Stimulated activated CD4-positive, alpha-beta T cell treated with anti-CD3 and anti-CD28 coated beads, Interleukin-1b, Interleukin-23, amount 100 ng/mL, for 4 hours (primary cell): ENCODE results near the gene TRIM26.
"Not testable (repeated sequence)": the region's sequence is repeated elsewhere in the genome, so short reads cannot be mapped to it uniquely, and the experiment has no call there.

Experiments used
- DNase-seq, 2 donors: peaks; one replicate each; pipeline ENCODE4 v3.0.0-alpha.2; 2020; ENCODE audit warnings: low read depth in 2 of 2

TRIM26 gene

DNA sequence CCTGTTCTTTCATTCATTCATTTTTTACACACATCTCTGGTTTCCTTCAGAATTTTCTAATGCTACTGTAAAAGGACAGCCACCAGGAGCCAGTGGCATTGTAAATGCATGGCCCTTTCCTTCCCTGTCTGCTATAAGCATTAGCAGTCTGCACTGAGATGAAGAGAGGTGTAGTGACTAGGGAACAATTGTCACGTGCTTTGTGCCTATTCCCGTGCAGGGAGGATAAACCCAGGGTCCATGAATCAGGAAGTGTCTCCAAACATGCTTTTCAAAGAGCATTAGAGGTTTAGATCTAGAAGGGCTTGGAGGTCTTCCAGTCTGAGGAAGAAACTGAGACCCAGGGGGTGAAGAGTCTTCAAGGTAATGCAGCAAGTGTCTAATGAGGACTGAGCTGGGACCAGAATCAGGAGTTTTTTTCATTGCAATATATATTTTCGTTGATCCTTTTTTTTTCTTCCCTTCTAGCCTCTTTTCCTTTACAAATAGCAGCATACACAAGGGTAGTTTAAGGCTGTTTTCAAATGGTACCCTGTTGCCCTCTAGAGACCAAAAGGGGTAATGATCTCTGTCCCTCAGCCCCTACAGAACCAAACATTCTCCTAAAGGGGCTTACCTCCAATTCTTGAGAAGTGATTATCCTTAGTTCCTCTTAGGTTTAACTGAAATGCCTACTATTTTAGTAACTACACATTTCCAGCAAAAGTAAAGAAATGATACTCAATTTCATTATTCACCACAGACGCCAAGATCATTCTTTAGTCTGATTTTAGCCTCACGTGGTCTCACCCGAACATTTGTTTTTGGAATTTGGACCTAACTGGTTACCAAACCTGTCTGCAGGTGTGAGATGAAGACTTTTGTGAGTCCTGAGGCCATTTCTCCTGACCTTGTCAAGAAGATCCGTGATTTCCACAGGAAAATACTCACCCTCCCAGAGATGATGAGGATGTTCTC lies 43.3 kb downstream of the TRIM26 start:
- DNase-seq, result peak in 1 of 2 donors; percentile 10

DNA sequence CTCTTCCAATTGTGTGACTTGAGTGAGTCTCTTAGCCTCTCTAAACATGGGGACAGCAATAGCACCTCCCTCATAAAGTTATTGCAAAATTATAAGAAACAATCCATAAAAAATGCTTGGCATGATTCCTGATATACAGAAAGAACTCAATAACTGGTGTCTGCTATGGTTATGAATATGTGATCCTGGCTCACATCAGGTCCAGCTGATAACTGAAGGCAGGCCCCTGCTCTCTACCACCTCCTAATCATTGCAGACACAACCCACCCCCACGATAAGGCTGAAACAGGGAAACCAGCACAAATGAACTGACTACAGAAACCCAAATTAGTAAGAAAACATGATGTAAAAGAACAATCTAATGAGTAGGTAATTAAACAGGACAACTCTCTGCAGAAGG lies 44.5 kb downstream of the TRIM26 start:
- no peak for DNase-seq

DNA sequence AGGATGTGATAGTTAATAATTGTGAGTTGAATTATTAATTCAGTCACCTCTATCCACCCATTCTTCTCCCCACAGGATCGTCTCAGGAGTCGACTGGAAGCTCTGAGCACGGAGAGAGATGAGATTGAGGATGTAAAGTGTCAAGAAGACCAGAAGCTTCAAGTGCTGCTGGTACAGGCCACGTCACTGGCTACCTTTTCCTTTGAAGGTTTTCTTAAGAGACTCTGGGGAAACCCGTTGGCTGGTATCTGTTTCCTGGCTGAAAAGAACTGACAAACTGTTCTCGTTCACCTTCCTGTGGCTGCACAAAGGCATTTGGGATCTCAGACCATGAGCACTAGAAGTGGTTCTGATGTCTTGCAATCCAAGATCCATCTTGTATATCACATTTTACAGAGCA lies 46.1 kb downstream of the TRIM26 start:
- no peak for DNase-seq

DNA sequence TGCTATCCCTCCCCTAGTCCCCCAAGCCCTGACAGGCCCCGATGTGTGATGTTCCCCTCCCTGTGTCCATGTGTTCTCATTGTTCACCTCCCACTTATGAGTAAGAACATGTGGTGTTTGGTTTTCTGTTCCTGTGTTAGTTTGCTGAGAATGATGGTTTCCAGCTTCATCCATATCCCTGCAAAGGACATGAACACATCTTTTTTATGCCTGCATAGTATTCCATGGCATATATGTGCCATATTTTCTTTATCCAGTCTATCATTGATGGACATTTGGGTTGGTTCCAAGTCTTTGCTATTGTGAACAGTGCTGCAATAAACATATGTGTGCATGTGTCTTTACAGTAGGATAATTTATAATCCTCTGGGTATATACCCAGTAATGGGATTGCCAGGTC lies 48.0 kb downstream of the TRIM26 start:
- DNase-seq, result not testable (repeated sequence)

DNA sequence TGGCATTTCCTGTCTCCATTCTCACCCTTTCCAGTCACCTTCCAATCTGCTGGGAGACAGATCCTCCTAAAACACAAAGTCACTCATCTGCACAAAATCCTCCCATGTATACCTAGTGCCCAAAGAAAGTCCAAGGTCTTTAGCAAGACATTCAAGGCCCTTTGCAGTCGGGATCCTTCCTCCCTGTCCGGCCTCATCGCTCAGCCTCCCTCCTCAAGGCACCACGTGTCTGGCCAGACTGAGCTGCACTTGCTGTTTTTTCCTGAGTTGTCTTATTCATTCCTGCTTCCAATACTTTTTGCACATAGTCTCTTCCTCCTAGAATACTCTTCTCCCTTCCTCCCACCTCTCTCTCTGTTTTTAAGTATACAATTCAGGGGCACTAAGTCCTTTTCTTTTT lies 48.5 kb downstream of the TRIM26 start:
- DNase-seq, result no peak

DNA sequence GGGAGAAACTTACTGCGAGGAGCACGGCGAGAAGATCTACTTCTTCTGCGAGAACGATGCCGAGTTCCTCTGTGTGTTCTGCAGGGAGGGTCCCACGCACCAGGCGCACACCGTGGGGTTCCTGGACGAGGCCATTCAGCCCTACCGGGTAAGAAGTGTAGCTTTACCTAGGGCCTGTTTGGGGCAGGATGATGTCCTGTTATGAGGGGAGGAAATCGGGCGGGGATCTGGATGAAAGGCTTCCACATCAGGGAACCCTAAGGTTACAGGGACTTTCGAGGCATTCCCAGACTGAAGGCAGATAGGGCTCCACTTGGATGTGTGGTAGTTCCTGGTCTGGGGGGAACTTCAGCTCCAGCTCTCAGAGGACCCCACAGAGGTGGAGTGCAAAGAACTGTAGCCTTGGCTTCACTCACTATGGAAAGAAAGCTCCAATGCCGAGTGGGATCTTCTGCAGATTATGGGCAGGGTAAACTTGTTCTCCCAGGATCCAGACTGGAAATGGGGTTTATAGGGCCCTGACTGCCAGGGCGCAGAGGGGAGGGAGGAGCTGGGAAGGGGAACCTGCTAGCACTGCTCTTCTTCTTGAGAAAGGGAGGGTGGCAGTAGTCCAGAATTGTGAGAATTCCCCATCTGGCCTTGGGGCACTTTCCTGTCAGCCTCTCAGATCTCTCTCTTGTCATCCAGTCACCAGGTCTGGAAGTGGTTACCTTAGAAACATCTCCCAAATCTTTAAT lies 49.1 kb downstream of the TRIM26 start:
- DNase-seq, result no peak

DNA sequence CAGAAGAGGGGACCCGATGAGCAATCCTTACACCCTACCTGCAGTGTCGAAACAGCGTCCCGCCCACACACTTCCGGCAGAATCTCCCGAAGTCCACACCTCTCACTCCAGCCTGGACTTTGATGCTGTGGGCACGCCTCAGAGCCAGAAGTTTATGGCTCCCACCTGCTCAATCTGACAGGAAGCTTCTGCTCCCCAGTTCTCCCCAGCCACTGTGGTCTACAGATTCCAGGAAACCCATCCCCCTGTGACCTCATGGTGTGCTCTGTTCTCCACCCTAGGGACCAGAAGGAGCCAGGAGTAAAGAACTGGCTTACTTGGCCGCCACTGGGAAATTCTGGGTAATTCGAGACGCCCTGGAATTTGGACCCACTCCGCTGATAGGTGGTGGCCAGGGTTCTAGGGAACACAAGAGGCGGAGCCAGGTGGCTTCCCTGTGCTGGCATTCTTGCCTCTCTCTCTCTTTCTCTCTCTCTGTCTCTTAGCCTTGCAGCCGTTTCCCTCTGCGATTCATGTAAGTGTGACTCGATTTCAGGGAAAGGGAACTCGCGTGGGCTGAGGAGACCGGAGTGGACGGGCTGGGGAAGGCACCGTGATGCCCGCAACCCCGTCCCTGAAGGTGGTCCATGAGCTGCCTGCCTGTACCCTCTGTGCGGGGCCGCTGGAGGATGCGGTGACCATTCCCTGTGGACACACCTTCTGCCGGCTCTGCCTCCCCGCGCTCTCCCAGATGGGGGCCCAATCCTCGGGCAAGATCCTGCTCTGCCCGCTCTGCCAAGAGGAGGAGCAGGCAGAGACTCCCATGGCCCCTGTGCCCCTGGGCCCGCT lies 49.9 kb downstream of the TRIM26 start, which contains the start of gene TRIM15:
TRIM15 (plus strand) TSS at position 457 of the 828 bp plus-strand sequence; CDS start at position 596, 139 bp downstream.
- peak; percentile 12 to 42 for DNase-seq

DNA sequence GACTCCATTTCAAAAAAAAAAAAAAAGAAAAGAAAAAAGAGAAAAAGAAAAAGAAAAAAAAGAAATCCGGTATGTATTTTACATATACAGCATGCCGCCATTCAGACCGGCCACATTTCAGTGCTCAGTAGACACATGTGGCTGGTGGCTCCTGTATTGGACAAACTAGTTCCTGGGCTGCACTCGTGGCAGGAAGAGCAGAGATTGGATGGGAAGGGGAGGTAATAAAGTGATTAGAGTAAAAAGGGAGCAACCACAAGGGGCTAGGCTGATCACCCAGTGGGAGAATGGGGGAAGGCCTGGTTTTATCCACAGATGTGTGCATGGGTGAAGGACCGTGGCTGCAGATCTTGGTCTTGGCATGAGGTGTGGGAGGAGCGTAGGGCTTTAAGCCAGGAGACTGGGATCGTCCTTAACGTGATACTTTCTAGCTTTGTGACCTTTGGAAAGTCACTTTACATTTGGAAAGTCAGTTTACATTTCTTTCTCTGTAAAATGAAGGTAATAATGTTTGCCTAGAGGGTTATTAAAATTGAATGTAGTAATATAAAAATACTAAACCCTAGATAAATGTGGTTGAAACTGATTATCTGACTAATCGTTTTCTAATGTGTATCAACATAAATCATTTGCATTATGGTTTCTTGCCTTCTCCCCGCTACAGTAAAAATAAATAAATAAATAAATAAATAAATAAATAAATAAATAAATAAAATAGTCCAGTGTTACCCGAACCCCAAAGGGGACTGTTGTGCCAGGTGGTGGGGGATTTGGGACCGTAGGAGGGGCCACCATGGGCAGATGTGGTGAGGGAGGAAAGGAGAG lies 50.7 kb downstream of the TRIM26 start:
- DNase-seq, result no peak

DNA sequence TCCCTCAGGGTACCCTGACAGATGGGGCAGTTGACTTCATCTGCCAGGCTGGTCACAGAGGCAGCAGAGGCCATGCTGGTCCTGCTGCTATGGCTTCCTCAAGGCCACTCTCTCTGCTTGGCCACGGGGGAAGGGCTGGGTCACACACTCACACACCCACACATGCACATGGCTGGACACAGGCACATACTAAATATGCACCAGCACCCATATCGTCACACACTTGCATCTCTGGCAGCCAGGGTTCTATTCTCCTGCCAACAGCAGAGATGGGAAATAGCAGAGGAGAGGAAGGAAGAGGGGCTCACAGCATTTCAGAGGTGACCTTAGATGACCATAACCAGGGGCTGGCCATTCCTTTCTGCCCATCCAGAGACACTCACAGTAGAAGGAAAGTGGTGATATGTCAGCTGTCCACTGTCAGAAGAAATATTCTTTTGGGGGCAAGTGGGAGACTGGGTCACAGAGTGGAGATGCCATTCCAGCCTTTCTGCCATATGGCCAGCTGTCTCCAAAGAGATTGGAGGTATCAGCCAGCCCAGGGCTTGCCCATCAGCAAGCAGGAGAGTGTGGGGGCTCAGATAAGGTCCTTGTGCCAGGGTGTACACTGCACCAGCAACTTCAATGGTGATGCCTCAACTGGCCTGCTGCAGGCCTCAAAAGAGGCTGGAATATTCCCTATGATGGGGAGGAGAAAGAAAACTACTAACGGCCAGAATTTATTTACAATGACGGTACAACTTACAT lies 52.2 kb downstream of the TRIM26 start, which contains the start of gene TRIM10:
TRIM10 (minus strand) TSS at position 427 of the 747 bp plus-strand sequence; CDS start at position 74, 353 bp downstream.
- no peak for DNase-seq

DNA sequence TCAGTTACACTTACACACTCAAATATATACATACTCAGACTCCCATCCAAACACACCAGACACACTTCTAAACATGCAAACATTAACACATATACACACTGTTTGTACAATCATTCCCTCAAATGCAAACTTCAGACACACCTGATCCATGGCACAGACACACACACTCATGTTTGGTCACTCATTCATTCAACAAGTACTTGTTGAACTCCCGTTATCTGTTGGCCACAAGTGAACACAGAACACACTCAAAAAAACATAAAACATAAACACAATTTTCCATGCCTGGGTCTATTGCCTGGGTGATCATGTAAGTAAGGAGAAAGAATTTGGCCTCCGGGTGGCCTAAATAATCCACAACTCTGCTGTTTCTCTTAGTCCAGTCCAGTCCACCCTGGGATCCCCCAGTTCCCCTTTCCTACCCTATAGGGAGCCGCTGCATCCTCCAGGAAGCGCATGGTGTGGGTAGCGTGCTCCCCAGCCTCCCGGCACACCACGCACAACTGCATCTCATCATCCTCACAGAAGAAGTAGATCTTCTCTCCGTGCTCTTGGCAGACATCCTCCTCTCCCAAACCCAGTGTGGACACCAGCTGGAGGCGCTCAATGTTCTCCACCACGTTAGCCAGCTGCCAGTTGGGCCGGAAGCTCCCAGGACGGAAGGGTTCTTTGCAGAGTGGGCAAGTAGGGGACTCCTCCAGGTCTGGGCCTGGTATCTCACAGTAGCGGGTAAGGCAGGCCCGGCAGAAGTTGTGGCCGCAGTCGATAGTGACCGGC lies 53.0 kb downstream of the TRIM26 start:
- no peak for DNase-seq

DNA sequence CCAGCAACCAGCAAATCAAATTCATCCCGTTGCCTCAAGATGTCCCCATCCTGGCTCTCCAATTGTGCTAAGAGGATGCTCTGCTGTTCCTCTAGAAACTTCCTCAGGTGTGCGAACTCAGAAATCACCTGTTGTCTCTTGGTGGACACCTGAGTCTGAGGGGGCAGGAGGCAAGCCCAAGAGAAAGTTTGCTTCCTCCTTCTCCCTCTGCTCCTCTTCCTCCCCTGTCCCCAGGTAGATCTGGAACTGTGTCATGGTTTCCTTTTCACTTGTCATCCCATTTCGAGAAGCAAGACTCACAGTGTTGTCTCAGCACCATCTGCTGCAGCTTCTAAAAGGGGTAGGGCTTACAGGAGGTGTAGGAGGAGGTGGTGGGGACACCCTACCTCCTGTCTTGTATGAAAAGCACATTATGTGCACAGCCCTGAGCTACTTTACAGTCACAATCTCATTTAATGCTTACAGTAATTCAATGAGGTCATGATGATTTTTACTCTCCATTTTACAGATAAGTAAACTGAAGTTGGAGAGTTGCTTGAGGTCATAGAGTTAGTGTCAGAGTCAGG lies 54.6 kb downstream of the TRIM26 start:
- DNase-seq, result no peak

DNA sequence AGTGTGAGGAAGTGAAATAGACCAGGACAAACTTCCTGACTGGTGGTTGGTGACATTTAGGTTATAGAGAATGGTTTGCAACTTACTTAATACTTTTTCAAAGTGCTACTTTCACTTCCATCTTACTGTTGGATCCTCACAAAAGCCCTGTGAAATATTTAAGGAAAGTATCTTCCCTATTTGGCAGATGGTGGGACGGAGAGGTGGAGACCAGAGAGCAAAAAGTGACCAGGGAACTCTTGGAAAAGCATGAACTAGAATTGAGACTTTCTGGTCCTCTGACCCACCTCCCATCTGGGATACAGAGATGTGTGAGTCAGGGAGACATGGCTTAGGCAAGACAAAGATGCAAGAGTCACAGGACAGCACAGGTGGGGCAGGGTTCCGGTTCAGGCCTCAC lies 55.2 kb downstream of the TRIM26 start:
- no peak for DNase-seq

DNA sequence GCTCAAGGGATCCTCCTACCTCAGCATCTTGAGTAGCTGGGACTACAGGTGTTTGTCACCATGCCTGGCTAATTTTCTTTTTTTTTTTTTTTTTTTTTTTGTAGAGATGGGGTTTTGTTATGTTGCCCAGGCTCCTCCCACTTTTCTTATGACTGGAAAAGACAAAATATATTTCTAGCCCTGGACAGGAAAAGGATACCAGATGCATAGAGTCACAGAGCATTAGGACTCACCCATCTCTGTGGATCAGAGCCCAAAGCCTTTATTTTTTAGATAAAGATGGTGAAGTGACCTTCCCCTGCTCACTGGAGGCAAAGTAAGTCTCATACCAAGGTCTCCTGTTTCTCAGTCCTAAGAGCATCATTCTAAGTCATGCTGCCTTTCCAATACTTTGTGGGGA lies 55.6 kb downstream of the TRIM26 start:
- no peak for DNase-seq

DNA sequence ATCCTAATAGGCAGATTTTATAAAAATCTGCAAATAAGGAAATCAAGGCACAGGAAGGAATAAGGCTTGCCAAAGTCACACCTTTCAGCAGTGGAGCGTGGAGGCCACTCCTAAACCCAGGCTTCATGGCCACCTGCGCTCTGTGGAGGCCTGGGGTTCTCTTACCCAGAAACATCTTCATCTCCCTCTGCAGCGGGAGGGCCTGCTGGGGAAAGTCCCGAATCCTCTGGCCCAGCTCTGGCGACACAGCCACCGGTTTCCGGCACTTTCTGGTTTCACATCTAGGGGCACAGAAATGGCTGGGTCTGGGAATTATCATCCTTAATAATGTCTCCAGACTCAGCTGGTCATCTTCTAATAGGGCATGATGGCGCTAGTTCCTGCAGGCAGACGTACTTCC lies 56.4 kb downstream of the TRIM26 start:
- no peak for DNase-seq

DNA sequence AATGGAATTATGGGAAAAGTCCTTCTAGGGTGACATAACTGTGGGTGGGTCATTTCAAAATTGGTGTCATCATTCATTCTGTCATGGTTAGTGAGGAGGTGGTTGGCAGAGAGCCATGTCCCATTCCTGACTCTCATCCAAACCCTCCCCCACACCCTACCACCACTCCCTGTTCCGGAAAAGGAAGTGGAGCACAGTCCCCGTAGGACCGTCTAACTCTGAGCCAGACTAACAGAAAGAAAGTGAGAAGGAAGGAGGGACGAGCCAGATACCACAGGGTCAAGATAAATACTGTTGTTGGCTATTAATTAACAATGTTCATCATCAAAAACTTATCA lies 57.0 kb downstream of the TRIM26 start:
- no peak for DNase-seq

DNA sequence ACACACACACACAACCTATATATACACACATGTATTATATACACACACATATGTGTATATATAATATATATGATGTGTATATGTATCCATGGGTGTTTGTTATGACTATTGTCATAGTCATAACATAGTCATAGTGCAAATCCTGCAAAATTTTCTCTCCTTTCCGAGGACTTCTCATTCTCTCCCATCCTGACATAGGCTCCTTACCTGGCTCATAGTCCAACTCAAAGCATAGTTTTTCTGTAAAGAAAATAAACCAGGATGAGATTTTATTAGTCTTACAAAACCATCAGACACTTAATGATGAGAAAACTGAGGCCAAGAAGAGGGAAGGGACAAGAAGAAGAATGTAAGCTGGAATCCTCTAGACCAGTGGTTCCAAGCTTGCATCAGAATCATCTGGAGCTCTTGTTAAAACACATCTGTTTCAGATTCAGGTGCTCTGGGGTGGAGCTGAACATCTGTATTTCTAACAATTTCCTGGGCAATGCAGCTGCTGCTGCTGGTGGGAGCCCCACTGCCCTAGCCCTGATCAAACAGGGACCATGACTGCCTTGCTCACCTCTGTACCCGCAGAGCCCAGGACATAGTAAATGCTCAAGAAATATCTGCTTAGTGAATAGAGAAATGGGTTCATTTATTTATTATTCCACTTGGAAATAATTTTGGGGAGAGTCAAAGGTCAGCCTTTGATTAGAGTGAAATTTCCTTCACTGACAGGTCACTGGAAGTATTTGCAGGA lies 57.5 kb downstream of the TRIM26 start:
- no peak for DNase-seq

DNA sequence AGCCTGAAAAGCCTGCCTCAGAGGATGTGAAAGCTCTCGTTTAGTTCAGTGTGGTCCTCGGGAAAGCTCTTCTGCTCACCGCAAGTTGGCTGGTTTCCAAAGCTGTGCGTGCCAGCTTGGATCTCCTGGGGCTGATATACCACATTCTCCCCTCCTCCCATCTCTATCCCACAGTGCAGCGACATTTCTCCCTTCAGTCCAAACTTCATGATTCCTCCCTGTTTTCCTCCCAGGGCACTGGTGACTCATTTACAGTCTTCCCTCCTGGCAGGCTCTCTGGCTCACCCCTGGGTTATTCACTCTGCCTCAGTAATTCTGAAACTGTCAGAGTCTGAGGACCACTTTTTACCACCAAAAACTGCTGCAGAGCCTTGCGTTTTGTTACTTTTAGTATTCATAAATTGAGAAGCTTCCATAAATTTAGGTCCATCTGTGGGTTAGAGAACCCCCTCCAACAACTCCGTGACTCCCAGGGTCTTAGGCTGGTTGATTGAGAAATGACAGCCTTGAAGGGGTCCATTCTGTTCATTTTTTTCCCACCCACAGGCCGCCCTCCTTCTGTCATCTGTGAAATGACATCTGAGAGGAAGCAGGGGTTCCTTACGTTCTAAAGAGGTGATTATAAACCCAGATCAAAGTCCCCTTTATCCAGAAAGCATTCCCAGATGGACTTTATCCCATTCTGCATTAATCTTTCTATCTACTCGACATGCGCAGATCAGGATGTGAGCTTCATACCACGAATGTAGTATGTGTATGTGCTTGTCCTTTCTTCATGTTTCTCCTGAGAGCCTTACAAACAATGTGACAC lies 58.3 kb downstream of the TRIM26 start:
- no peak for DNase-seq

DNA sequence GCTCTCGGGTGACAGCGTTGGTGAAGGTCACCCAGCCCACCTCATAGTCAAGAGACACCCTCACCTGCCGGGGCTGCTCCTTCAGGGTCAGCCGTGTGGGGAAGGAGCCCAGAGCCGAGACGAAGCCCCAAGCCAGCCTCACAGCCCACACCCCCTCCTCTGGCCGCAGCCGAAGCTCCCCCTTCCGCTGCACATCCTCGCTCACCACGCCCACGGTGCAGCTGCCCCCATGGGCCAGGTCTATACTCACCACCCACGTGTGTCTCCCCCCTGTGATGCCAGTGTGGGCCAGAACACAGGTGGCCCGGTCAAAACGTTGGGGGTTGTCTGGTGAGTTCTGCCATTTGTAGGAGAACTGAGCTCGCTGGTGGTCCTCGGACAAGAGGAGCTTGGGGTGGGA lies 59.1 kb downstream of the TRIM26 start:
- DNase-seq, result no peak
